ENCODE measurements around the gene CPT1C. TPM values are rescaled to one million over a fixed set of nuclear protein-coding genes. Genes with fewer than 3 reads are reported as not detected.

Gene CPT1C
- total and polyA plus RNA-seq, 4 donors = 0.37 to 0.75 (median 0.59) TPM

- WGBS = 90% methylated on average over 19 of the region's 19 CpGs
- no peak overlapping the region for H3K27ac ChIP-seq (ENCODE audit: low read depth in 1 of 2, low read length in 2 of 2)
- no peak overlapping the region for H3K9ac ChIP-seq (ENCODE audit: low read depth in 1 of 2, low read length in 2 of 2)
- no peak overlapping the region for H3K4me3 ChIP-seq (ENCODE audit: low read depth in 1 of 3, low read length in 3 of 3)
- no peaks in the 10 kb centered on the region for H3K9me3 ChIP-seq (ENCODE audit: control insufficient read depth in 4 of 4, low read length in 3 of 4)
- H3K36me3 ChIP-seq (ENCODE audit: control insufficient read depth in 4 of 4, insufficient read depth in 3 of 4, low read depth in 1 of 4, low read length in 3 of 4) = peaks cover 6 to 39% (median 13%) of the 10 kb centered on the region in 4 donors
- no peak for DNase-seq (ENCODE audit: low spot score)
- H3K27me3 ChIP-seq (ENCODE audit: control insufficient read depth in 4 of 4, insufficient read depth in 4 of 4, low read length in 3 of 4) = no peaks in the 10 kb centered on the region
- peaks cover 2 to 37% (median 20%) of the 10 kb centered on the region in 4 donors for H3K4me1 ChIP-seq (ENCODE audit: control insufficient read depth in 4 of 4, insufficient read depth in 4 of 4, low read length in 3 of 4)
- TF ChIP-seq SP1 (IDR thresholded peaks at IDR 0.05) (no peak), NR2F2 (IDR thresholded peaks at IDR 0.05) (no peak), ATF3 (IDR thresholded peaks at IDR 0.05) (no peak), ZBTB33 (IDR thresholded peaks at IDR 0.05) (no peak), REST (IDR thresholded peaks at IDR 0.05) (no peak), FOXA1 (IDR thresholded peaks at IDR 0.05) (no peak), HNF4G (IDR thresholded peaks at IDR 0.05) (no peak), GABPA (IDR thresholded peaks at IDR 0.05 in 1 of 2, conservative IDR thresholded peaks at IDR 0.05 in 1 of 2) (no peak), JUND (IDR thresholded peaks at IDR 0.05) (no peak), YY1 (IDR thresholded peaks at IDR 0.05) (no peak), EGR1 (IDR thresholded peaks at IDR 0.05; ENCODE audit: low read depth in 2 of 2) (no peak), RAD21 (IDR thresholded peaks at IDR 0.05) (no peak), RXRA (IDR thresholded peaks at IDR 0.05) (no peak), HNF4A (conservative IDR thresholded peaks at IDR 0.05) (no peak), TAF1 (conservative IDR thresholded peaks at IDR 0.05) (no peak), CTCF (IDR thresholded peaks at IDR 0.05; ENCODE audit: low read depth, low read length, missing input control) (no peak), FOXA2 (IDR thresholded peaks at IDR 0.05) (no peak)
Measured at GRCh38 chr19:49681830-49682229, 9.1 kb upstream of the CPT1C start.

GRCh38 chr19:49682274-49682673 lies 8.6 kb upstream of the CPT1C start:
- Histone ChIP-seq H3K9me3 (ENCODE audit: control insufficient read depth in 4 of 4, low read length in 3 of 4) (no peaks in the 10 kb centered on the region), H3K27ac (ENCODE audit: low read depth in 1 of 2, low read length in 2 of 2) (no peak overlapping the region), H3K4me3 (ENCODE audit: low read depth in 1 of 3, low read length in 3 of 3) (no peak overlapping the region), H3K4me1 (ENCODE audit: control insufficient read depth in 4 of 4, insufficient read depth in 4 of 4, low read length in 3 of 4) (peaks cover 2 to 37% (median 20%) of the 10 kb centered on the region in 4 donors), H3K9ac (ENCODE audit: low read depth in 1 of 2, low read length in 2 of 2) (no peak overlapping the region), H3K27me3 (ENCODE audit: control insufficient read depth in 4 of 4, insufficient read depth in 4 of 4, low read length in 3 of 4) (no peaks in the 10 kb centered on the region), H3K36me3 (ENCODE audit: control insufficient read depth in 4 of 4, insufficient read depth in 3 of 4, low read depth in 1 of 4, low read length in 3 of 4) (peaks cover 6 to 42% (median 14%) of the 10 kb centered on the region in 4 donors)
- 94% methylated on average over 8 of the region's 8 CpGs for WGBS
- no peak for TF ChIP-seq JUND (IDR thresholded peaks at IDR 0.05)
- no peak for TF ChIP-seq GABPA (IDR thresholded peaks at IDR 0.05 in 1 of 2, conservative IDR thresholded peaks at IDR 0.05 in 1 of 2)
- no peak for TF ChIP-seq RXRA (IDR thresholded peaks at IDR 0.05)
- no peak for TF ChIP-seq ATF3 (IDR thresholded peaks at IDR 0.05)
- no peak for TF ChIP-seq EGR1 (IDR thresholded peaks at IDR 0.05; ENCODE audit: low read depth in 2 of 2)
- no peak for TF ChIP-seq HNF4G (IDR thresholded peaks at IDR 0.05)
- no peak for TF ChIP-seq TAF1 (conservative IDR thresholded peaks at IDR 0.05)
- no peak for TF ChIP-seq CTCF (IDR thresholded peaks at IDR 0.05; ENCODE audit: low read depth, low read length, missing input control)
- TF ChIP-seq MAX (IDR thresholded peaks at IDR 0.05) = no peak
- TF ChIP-seq FOXA2 (IDR thresholded peaks at IDR 0.05) = no peak
- TF ChIP-seq SP1 (IDR thresholded peaks at IDR 0.05) = no peak
- DNase-seq (ENCODE audit: low spot score) = no peak

Data from liver (tissue), 9 donors.